Nephron (organoid): ENCODE data around the gene MDFIC2.
"Not testable (repeated sequence)": the region's sequence is repeated elsewhere in the genome, so short reads cannot be mapped to it uniquely, and the experiment has no call there.

Experiments used
- H3K27ac Mint-ChIP-seq, 3 experiments: 2 replicates each; pipeline ENCODE4 v1.8.0; 2020; ENCODE audit warnings: mixed read lengths in 3 of 3, mild to moderate bottlenecking in 2 of 3, moderate library complexity in 1 of 3
- H3K27me3 Mint-ChIP-seq: 2 replicates; pipeline ENCODE4 v1.8.0; 2021; ENCODE audit warnings: low read depth, mild to moderate bottlenecking, moderate library complexity, mixed read lengths
- H3K36me3 Mint-ChIP-seq: 2 replicates; pipeline ENCODE4 v1.8.0; 2020; ENCODE audit warnings: low read depth, mixed read lengths
- H3K4me1 Mint-ChIP-seq: 2 replicates; pipeline ENCODE4 v1.8.0; 2020; ENCODE audit warnings: mixed read lengths
- H3K4me3 Mint-ChIP-seq, 3 experiments: 2 replicates each; pipeline ENCODE4 v1.8.0; 2020; ENCODE audit warnings: mild to moderate bottlenecking in 3 of 3, mixed read lengths in 3 of 3, moderate library complexity in 2 of 3
- H3K9me3 Mint-ChIP-seq: 2 replicates; pipeline ENCODE4 v1.8.0; 2020; ENCODE audit warnings: mixed read lengths
- CTCF ChIP-seq, 3 experiments: fragments of 200-600 bp; sonication (generic); IDR thresholded peaks; one replicate each; pipeline ENCODE4 v1.5.0; 2021; ENCODE audit warnings: antibody characterized with exemption in 3 of 3; ENCODE audit not compliant: unreplicated experiment in 3 of 3

The MDFIC2 gene

GRCh38 chr3:70312336-70312735 lies at the start of gene MDFIC2:
Gene MDFIC2, minus strand, starts transcription at chr3:70312638. Its CDS starts 665 bp downstream, at chr3:70311973.
- Mint-ChIP-seq H3K27me3 (peaks cover 5% of the 10 kb centered on the region), H3K36me3 (no peaks in the 10 kb centered on the region), H3K4me3 (no peak within 1 kb of the TSS), H3K4me1 (no peaks in the 10 kb centered on the region), H3K27ac (no peak within 1 kb of the TSS), H3K9me3 (no peaks in the 10 kb centered on the region)
- TF ChIP-seq CTCF (IDR thresholded peaks at IDR 0.05; ENCODE audit: unreplicated experiment in 3 of 3), result no peak

DNA sequence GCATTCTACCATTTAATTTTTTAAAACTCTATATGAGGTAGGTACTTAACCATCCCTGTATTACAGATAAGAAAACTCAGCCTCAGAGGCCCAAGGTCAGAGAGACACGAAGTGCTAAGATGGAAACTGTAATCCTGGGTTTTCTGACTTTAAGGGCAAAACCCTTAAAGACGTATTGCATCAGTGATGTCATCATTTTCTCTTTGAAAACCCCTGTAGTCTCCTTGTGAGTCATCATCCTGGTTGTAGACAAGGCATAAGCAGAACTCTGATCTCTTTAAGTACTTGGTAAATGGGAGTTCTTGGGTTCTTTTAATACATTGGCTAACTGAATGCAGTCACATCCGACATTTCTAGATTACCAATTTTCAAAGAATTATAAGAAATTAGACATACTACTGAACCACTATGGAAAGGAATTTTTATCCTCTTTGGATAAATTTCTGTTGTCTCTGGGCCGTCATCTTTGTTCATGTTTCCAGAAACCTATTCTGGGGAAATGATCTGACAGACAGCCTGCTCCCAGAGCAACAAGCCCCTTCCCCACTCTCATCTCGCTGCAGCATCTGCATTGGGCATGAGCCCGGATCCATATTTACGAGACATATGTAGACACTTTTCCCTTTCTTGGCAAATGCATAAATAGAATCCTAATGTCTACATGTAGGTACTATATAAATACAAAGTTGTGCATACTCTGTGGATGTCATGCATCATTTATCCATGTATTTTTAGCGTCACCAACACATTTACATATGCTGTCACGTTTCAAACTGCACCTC lies 48.7 kb upstream of the MDFIC2 start:
- H3K27me3 Mint-ChIP-seq, result peaks cover 3% of the 10 kb centered on the region
- H3K9me3 Mint-ChIP-seq, result peaks cover 21% of the 10 kb centered on the region
- H3K27ac Mint-ChIP-seq, result no peak overlapping the region
- no peaks in the 10 kb centered on the region for H3K36me3 Mint-ChIP-seq
- no peak overlapping the region for H3K4me3 Mint-ChIP-seq
- no peak for TF ChIP-seq CTCF (IDR thresholded peaks at IDR 0.05; ENCODE audit: unreplicated experiment in 3 of 3)
- no peaks in the 10 kb centered on the region for H3K4me1 Mint-ChIP-seq

DNA sequence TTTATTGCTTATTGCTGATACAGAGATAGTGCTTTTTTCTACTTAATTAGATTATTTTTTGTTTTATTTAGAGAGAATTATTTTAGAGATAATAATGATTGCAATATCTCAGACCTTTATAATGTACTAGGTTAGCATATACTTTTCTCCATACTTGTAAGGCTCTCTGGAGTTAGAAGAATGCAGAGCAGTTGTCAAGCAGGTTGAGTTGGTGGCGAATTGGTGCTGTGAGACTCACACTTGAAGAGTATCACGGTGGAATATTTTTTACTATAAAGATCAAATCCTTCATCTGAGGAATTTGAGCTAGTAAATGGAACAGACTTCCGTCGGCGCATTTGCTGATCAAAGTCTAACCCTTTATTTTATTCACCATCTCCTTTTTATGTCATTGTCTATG lies 47.3 kb upstream of the MDFIC2 start:
- Mint-ChIP-seq H3K27ac (no peak overlapping the region), H3K27me3 (peaks cover 3% of the 10 kb centered on the region), H3K36me3 (no peaks in the 10 kb centered on the region), H3K9me3 (peaks cover 14% of the 10 kb centered on the region), H3K4me1 (no peaks in the 10 kb centered on the region), H3K4me3 (no peak overlapping the region)
- no peak for TF ChIP-seq CTCF (IDR thresholded peaks at IDR 0.05; ENCODE audit: unreplicated experiment in 3 of 3)

- Mint-ChIP-seq H3K4me3 (no peak overlapping the region), H3K27me3 (peaks cover 3% of the 10 kb centered on the region), H3K27ac (no peak overlapping the region), H3K36me3 (no peaks in the 10 kb centered on the region), H3K9me3 (peaks cover 10% of the 10 kb centered on the region), H3K4me1 (no peaks in the 10 kb centered on the region)
- peak; percentile 58 to 74 (median 61) for TF ChIP-seq CTCF (IDR thresholded peaks at IDR 0.05; ENCODE audit: unreplicated experiment in 3 of 3)
Observed at GRCh38 chr3:70358978-70359580, 46.6 kb upstream of the MDFIC2 start.

GRCh38 chr3:70352215-70352614 lies 39.8 kb upstream of the MDFIC2 start:
- TF ChIP-seq CTCF (IDR thresholded peaks at IDR 0.05; ENCODE audit: unreplicated experiment in 3 of 3), result no peak
- H3K4me1 Mint-ChIP-seq, result no peaks in the 10 kb centered on the region
- H3K9me3 Mint-ChIP-seq, result peaks cover 12% of the 10 kb centered on the region
- no peak overlapping the region for H3K27ac Mint-ChIP-seq
- no peaks in the 10 kb centered on the region for H3K36me3 Mint-ChIP-seq
- H3K4me3 Mint-ChIP-seq, result no peak overlapping the region
- H3K27me3 Mint-ChIP-seq, result no peaks in the 10 kb centered on the region

- Mint-ChIP-seq H3K4me3 (no peak overlapping the region), H3K4me1 (no peaks in the 10 kb centered on the region), H3K9me3 (peaks cover 16% of the 10 kb centered on the region), H3K27me3 (no peaks in the 10 kb centered on the region), H3K27ac (no peak overlapping the region), H3K36me3 (no peaks in the 10 kb centered on the region)
- TF ChIP-seq CTCF (IDR thresholded peaks at IDR 0.05; ENCODE audit: unreplicated experiment in 3 of 3), result no peak
Observed at GRCh38 chr3:70342149-70342548, 29.7 kb upstream of the MDFIC2 start.

- H3K4me3 Mint-ChIP-seq, H3K4me1 Mint-ChIP-seq, H3K36me3 Mint-ChIP-seq, H3K9me3 Mint-ChIP-seq, H3K27me3 Mint-ChIP-seq, H3K27ac Mint-ChIP-seq: not testable (repeated sequence)
Observed at GRCh38 chr3:70336885-70337284, 24.4 kb upstream of the MDFIC2 start.
